ENCODE results near the gene RBL2. TPM values are rescaled to one million over a fixed set of nuclear protein-coding genes. Genes with fewer than 3 reads are reported as not detected.
A peak's percentile ranks its signal among the peaks of the same experiment; 100 is the strongest.

Gene RBL2
- total and polyA plus RNA-seq, 12 donors: 18.7 to 48.5 (median 34.3) TPM

DNA sequence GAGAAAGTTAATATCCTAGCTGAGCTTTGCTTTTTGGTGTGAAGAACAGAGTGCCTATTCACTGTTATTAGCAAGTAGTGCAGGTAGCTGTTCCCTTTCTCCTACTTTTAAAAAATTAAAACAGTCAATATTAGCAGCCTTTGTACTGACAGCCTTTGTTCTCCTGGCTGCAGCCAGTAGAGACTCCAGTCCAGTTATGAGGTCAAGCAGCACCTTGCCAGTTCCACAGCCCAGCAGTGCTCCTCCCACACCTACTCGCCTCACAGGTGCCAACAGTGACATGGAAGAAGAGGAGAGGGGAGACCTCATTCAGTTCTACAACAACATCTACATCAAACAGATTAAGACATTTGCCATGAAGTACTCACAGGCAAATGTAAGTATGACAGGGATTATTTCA is 46.1 kb downstream of the RBL2 start:
- no peak overlapping the region for H3K4me3 ChIP-seq
- 93 to 97% methylated on average over 1 of the region's 1 CpG for WGBS, 2 donors
- ATAC-seq: no peak
- TF ChIP-seq, protein P1, sequence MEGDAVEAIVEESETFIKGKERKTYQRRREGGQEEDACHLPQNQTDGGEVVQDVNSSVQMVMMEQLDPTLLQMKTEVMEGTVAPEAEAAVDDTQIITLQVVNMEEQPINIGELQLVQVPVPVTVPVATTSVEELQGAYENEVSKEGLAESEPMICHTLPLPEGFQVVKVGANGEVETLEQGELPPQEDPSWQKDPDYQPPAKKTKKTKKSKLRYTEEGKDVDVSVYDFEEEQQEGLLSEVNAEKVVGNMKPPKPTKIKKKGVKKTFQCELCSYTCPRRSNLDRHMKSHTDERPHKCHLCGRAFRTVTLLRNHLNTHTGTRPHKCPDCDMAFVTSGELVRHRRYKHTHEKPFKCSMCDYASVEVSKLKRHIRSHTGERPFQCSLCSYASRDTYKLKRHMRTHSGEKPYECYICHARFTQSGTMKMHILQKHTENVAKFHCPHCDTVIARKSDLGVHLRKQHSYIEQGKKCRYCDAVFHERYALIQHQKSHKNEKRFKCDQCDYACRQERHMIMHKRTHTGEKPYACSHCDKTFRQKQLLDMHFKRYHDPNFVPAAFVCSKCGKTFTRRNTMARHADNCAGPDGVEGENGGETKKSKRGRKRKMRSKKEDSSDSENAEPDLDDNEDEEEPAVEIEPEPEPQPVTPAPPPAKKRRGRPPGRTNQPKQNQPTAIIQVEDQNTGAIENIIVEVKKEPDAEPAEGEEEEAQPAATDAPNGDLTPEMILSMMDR (IDR thresholded peaks at IDR 0.05): no peak
- no peaks in the 10 kb centered on the region for H3K9me3 ChIP-seq
- H3K27ac ChIP-seq: peak overlapping the region in 1 of 10 donors; percentile 23
- intact Hi-C loops (cut with DNase I): no loop called here
- H3K27me3 ChIP-seq: no peaks in the 10 kb centered on the region
- peaks cover 0 to 100% (median 46%) of the 10 kb centered on the region in 9 donors for H3K36me3 ChIP-seq
- H3K4me1 ChIP-seq: peaks cover 0 to 5% (median 0%) of the 10 kb centered on the region in 9 donors
- DNase-seq: no peak

DNA sequence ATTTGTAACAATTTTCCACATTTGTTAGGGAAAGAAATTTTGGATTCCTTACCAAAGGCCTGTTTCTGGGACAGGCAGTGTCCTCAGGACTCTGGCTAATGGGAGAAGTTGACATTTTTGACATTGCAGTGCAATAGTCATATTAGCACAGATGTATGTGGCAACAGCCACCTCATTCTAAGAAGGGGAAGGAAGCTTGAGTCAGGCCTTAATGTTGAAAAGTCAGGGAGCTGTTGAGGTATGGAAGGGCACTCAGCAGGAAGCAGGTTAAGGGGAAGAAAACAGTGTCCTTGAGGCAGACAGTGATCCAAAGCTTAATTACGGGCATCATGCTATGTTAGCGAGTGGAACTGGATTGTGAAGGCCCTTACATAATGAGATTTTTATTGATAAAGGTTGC is 47.9 kb downstream of the RBL2 start:
- peak overlapping the region in 1 of 10 donors; percentile 65 for H3K27ac ChIP-seq
- peaks cover 0 to 11% (median 2%) of the 10 kb centered on the region in 11 donors for H3K9me3 ChIP-seq
- peaks cover 0 to 5% (median 0%) of the 10 kb centered on the region in 9 donors for H3K4me1 ChIP-seq
- H3K27me3 ChIP-seq: no peaks in the 10 kb centered on the region
- ATAC-seq (peak in 3 of 8 donors; percentile 20 to 57 (median 53)), DNase-seq (no peak)
- peaks cover 0 to 100% (median 51%) of the 10 kb centered on the region in 9 donors for H3K36me3 ChIP-seq
- no peak overlapping the region for H3K4me3 ChIP-seq
- WGBS, 2 donors: 93 to 94% methylated on average over 2 of the region's 2 CpGs
- TF ChIP-seq, protein P1 (IDR thresholded peaks at IDR 0.05): no peak
- intact Hi-C loops (cut with DNase I): no loop called here

DNA sequence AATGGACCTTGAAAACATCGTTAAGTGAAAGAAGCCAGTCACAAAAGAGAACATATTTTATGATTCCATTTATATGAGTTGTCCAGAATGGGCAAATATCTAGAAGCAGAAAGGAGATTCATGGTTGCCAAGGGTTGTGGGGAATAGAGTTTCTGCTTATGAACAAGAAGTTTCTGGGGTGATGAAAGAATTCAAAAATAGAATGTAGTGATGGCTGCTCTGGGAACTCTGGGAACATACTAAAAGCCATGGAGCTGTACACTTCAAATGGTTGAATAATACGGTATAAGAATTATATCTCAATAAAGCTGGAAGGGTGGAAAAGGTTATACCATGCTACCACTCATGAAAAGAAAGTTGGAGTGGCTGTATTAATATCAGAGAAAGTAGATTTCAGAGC is 50.3 kb downstream of the RBL2 start:
- Histone ChIP-seq H3K4me1 (peaks cover 0 to 5% (median 0%) of the 10 kb centered on the region in 9 donors), H3K4me3 (no peak overlapping the region), H3K27me3 (no peaks in the 10 kb centered on the region), H3K27ac (peak overlapping the region in 1 of 10 donors; percentile 0), H3K36me3 (peaks cover 0 to 100% (median 39%) of the 10 kb centered on the region in 9 donors), H3K9me3 (peaks cover 0 to 11% (median 2%) of the 10 kb centered on the region in 11 donors)
- TF ChIP-seq, protein P1 (IDR thresholded peaks at IDR 0.05): no peak
- intact Hi-C loops (cut with DNase I): no loop called here
- DNase-seq (no peak), ATAC-seq (peak in 3 of 8 donors; percentile 47 to 66 (median 52))
- 91% methylated on average over 2 of the region's 2 CpGs for WGBS, 2 donors

DNA sequence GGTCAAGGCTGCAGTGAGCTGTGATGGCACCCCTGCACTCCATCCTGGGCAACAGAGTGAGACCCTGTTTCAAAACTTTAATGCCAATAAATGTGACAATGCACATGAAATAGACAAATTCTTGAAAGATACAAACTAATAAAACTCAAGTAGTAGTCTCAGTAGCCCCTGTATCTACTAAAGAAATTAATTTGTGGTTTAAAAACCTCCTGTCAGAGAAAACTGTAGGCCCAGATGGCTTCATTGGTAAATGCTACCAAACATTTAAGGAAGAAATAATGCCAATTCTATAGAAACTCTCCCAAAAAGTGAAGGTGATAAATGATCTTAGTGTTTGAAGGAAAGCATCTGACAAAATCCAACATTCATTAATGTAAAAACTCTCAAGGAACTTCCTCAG is 52.0 kb downstream of the RBL2 start:
- Histone ChIP-seq H3K27me3 (no peaks in the 10 kb centered on the region), H3K36me3 (peaks cover 0 to 100% (median 34%) of the 10 kb centered on the region in 9 donors), H3K9me3 (peaks cover 0 to 11% (median 2%) of the 10 kb centered on the region in 11 donors), H3K4me1 (peaks cover 0 to 12% (median 5%) of the 10 kb centered on the region in 9 donors), H3K27ac (no peak overlapping the region), H3K4me3 (no peak overlapping the region)
- DNase-seq: no peak
- intact Hi-C loops (cut with DNase I): no loop called here
- TF ChIP-seq, protein P1 (IDR thresholded peaks at IDR 0.05): no peak
- no peak for ATAC-seq

Data from heart right ventricle (tissue), 16 donors.